Ishikawa (cell line): ENCODE results near the gene ACSL4.

ENCODE experiments used
- CEBPB ChIP-seq: IDR thresholded peaks from 2 replicates; pipeline ENCODE4 v1.6.1; 2012
- CREB1 ChIP-seq: IDR thresholded peaks from 2 replicates; pipeline ENCODE4 v1.6.1; 2012; ENCODE audit warnings: low read depth
- EGR1 ChIP-seq: IDR thresholded peaks from 2 replicates; pipeline ENCODE4 v1.6.1; 2012
- EP300 ChIP-seq: IDR thresholded peaks from 2 replicates; pipeline ENCODE4 v1.6.1; 2012; ENCODE audit warnings: borderline replicate concordance
- FOXM1 ChIP-seq: IDR thresholded peaks from 2 replicates; pipeline ENCODE4 v1.6.1; 2012; ENCODE audit warnings: low read depth, borderline replicate concordance
- MAX ChIP-seq: IDR thresholded peaks from 2 replicates; pipeline ENCODE4 v1.6.1; 2012
- NFIC ChIP-seq: IDR thresholded peaks from 2 replicates; pipeline ENCODE4 v1.6.1; 2012
- RAD21 ChIP-seq: IDR thresholded peaks from 2 replicates; pipeline ENCODE4 v1.6.1; 2012; ENCODE audit warnings: low read depth
- REST ChIP-seq: IDR thresholded peaks from 2 replicates; pipeline ENCODE4 v1.6.1; 2012; ENCODE audit warnings: low read depth, mild to moderate bottlenecking
- TAF1 ChIP-seq: IDR thresholded peaks from 2 replicates; pipeline ENCODE4 v1.6.1; 2012; ENCODE audit warnings: low read depth, mild to moderate bottlenecking
- TCF12 ChIP-seq: IDR thresholded peaks from 2 replicates; pipeline ENCODE4 v1.6.1; 2012; ENCODE audit warnings: low read depth
- TEAD4 ChIP-seq: IDR thresholded peaks from 2 replicates; pipeline ENCODE4 v1.6.1; 2012
- USF1 ChIP-seq: IDR thresholded peaks from 2 replicates; pipeline ENCODE4 v1.6.1; 2012
- YY1 ChIP-seq: IDR thresholded peaks from 2 replicates; pipeline ENCODE4 v1.6.1; 2012; ENCODE audit warnings: low read depth
- ZBTB7A ChIP-seq: IDR thresholded peaks from 2 replicates; pipeline ENCODE4 v1.6.1; 2012; ENCODE audit warnings: low read depth

ACSL4 gene

GRCh38 chrX:109655502-109656201, 77.4 kb downstream of the ACSL4 start:
- TF ChIP-seq MAX: no peak
- no peak for TF ChIP-seq EP300
- no peak for TF ChIP-seq NFIC
- TF ChIP-seq ZBTB7A: no peak
- TF ChIP-seq USF1: no peak
- no peak for TF ChIP-seq TEAD4
- no peak for TF ChIP-seq CREB1
- no peak for TF ChIP-seq REST
- TF ChIP-seq CEBPB: no peak
- TF ChIP-seq EGR1: no peak

GRCh38 chrX:109654516-109655109, 78.4 kb downstream of the ACSL4 start:
- TF ChIP-seq NFIC (no peak), ZBTB7A (no peak), TCF12 (no peak), USF1 (no peak), TAF1 (no peak), CEBPB (no peak), REST (no peak), EP300 (no peak), MAX (no peak), TEAD4 (no peak), FOXM1 (no peak), EGR1 (no peak), YY1 (no peak), RAD21 (no peak), CREB1 (no peak)

DNA sequence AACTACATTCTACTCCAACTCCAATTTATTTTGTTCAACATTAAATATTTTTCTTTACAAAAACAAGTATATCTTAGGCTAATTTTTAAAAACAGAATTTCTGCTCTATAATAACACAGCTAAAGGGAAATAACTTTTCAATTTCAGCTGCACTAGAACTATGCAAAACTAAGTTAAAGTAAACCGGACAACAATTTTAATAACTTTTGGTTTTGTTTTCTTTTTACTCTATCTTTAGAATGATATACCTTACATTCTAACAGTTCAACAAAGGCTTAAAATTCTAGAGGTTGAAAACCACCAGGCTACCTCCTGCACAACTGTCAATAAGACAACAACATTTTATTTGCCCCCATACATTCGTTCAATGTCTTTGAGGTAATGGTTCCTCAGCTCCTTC, 89.4 kb downstream of the ACSL4 start:
- no peak for TF ChIP-seq FOXM1
- TF ChIP-seq CREB1: no peak
- no peak for TF ChIP-seq NFIC
- TF ChIP-seq YY1: no peak

DNA sequence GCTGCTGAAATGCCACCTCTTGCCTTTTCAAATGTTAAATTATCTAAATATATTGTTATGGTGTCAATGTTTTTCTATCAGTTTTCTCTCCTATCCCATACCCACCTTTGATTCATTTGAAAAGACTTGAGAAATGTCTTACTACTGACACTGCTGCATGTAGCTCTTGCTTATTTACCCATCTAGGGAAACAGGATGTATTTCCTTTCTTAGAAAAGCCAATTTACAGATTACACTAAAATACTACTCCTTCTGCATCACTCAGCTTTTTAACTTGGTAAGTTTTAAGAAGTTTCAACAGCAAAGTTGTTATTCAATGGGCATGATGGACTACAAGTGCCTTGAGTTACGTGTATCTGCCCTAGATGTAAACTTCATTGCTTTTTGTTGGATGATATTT, 94.9 kb downstream of the ACSL4 start:
- TF ChIP-seq CREB1 (no peak), CEBPB (no peak), EP300 (no peak), TEAD4 (no peak), NFIC (no peak), RAD21 (no peak), TAF1 (no peak), EGR1 (no peak), YY1 (no peak), TCF12 (no peak)

DNA sequence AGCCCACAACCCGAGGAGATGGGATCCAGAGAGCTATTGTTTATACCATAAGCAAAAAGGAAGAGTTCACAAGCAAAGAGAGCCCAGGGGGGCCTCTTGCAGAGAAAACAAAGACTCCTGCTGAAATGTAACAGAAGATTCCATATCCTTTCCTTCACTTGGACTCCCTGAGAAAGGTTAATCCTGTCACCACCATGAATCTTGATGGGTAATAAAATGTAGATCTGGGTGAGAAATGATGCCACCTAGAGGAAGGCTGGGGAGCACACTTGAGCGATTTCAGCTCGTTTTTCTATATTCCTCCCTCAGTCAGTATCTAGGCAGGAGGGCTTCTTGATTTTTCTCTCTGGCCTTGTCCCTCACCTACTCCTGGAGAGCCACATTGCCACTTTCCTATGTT, 97.9 kb downstream of the ACSL4 start:
- TF ChIP-seq RAD21 (peak; percentile 17; the same call in 1 of the 2 replicates), REST (no peak)
